GM12878 (cell line): Measurements from ENCODE around the gene SEPSECS. TPM values are rescaled to one million over a fixed set of nuclear protein-coding genes. Genes with fewer than 3 reads are reported as not detected.

Experiments
- ATAC-seq: fragments of 200-7000 bp; cut with Tn5 transposase; 3 replicates; pipeline ENCODE4 v1.9.1; 2020; ENCODE audit warnings: mild to moderate bottlenecking, moderate library complexity
- BruUV-seq: library from RNA; stranded (reverse); fragments of 400-500 nt; replicated peaks from 2 replicates; lab custom pipeline; 2021; lab: Mats Ljungman, UMichigan
- CTCF ChIA-PET: fragments of 300-600 bp; sonication (Branson Sonifier 250); formaldehyde crosslinking; extraction: SDS; loops from one replicate; lab custom pipeline; 2021; ENCODE audit warnings: inconsistent platforms; lab: Yijun Ruan, JAX
- POLR2A ChIA-PET: fragments of 350-600 bp; formaldehyde crosslinking; extraction: SDS; loops from one replicate; lab custom pipeline; 2021; ENCODE audit warnings: inconsistent platforms; lab: Charles Lee
- RAD21 ChIA-PET: fragments of 300-600 bp; sonication (Branson Sonifier 250); formaldehyde crosslinking; loops from one replicate; lab custom pipeline; 2023; ENCODE audit warnings: antibody characterized with exemption; ENCODE audit not compliant: unreplicated experiment; lab: Charles Lee
- SMC1A ChIA-PET: fragments of 300-600 bp; sonication (Branson Sonifier 250); formaldehyde crosslinking; loops from one replicate; lab custom pipeline; 2023; ENCODE audit not compliant: unreplicated experiment, uncharacterized antibody; lab: Charles Lee
- DNase-seq: peaks from one replicate; pipeline ENCODE4 v3.0.0-alpha.2; 2011; ENCODE audit warnings: low read depth, low spot score
- FAIRE-seq: peaks from 3 replicates; lab custom pipeline; 2011; peaks lifted over from hg19 to GRCh38; lab: Jason Lieb, UNC
- H2AFZ ChIP-seq: 2 replicates; pipeline ENCODE4 v1.6.0; 2011; ENCODE audit warnings: low read depth, low read length, control low read depth; ENCODE audit not compliant: control insufficient read depth
- H3K27ac ChIP-seq: 2 replicates; pipeline ENCODE4 v1.5.1; 2011; ENCODE audit warnings: control low read depth; ENCODE audit not compliant: control insufficient read depth, insufficient read depth
- H3K27me3 ChIP-seq, 2 experiments: replicated peaks in 1 of 2; 2 replicates each; pipeline versions ENCODE4 v1.6.0 to v1.6.1; 2011; ENCODE audit warnings: low read length in 1 of 2; ENCODE audit not compliant: control insufficient read depth in 2 of 2, insufficient read depth in 2 of 2
- H3K36me3 ChIP-seq, 2 experiments: 2 replicates each; pipeline ENCODE4 v1.5.1; 2011; ENCODE audit warnings: low read length in 1 of 2; ENCODE audit not compliant: control insufficient read depth in 2 of 2, insufficient read depth in 2 of 2
- H3K4me1 ChIP-seq: 2 replicates; pipeline ENCODE4 v1.6.1; 2011; ENCODE audit warnings: mild to moderate bottlenecking, low read length, moderate library complexity, mixed read lengths; ENCODE audit not compliant: control insufficient read depth, insufficient read depth
- H3K4me2 ChIP-seq: 2 replicates; pipeline ENCODE4 v1.6.0; 2011; ENCODE audit warnings: control low read depth; ENCODE audit not compliant: control insufficient read depth, insufficient read depth
- H3K4me3 ChIP-seq: fragments of 200-600 bp; sonication (generic); 2 replicates; pipeline ENCODE4 v1.5.1; 2016
- H3K79me2 ChIP-seq: 2 replicates; pipeline ENCODE4 v1.6.0; 2011; ENCODE audit warnings: low read length; ENCODE audit not compliant: control insufficient read depth, insufficient read depth
- H3K9ac ChIP-seq: 2 replicates; pipeline ENCODE4 v1.8.0; 2011; ENCODE audit warnings: low read length, control low read depth, mixed read lengths; ENCODE audit not compliant: control insufficient read depth, insufficient read depth
- H3K9me3 ChIP-seq: replicated peaks from 3 replicates; pipeline ENCODE4 v1.5.1; 2011; ENCODE audit warnings: mild to moderate bottlenecking, low read length; ENCODE audit not compliant: control insufficient read depth, insufficient read depth
- H4K20me1 ChIP-seq: 2 replicates; pipeline ENCODE4 v1.6.0; 2011; ENCODE audit not compliant: control insufficient read depth, insufficient read depth
- ATF7 ChIP-seq: fragments of 450-650 bp; IDR thresholded peaks from 2 replicates; pipeline ENCODE4 v1.6.1; 2016; ENCODE audit warnings: low read depth, mild to moderate bottlenecking
- ESRRA ChIP-seq: IDR thresholded peaks from 2 replicates; pipeline ENCODE4 v1.6.1; 2012; ENCODE audit warnings: mild to moderate bottlenecking, low read length, improper control_type of control experiment
- HDGF ChIP-seq: fragments of 450-650 bp; IDR thresholded peaks from 2 replicates; pipeline ENCODE4 v1.6.1; 2016; ENCODE audit warnings: antibody characterized with exemption
- MEF2A ChIP-seq: IDR thresholded peaks from 2 replicates; pipeline ENCODE4 v1.6.1; 2011; ENCODE audit warnings: low read depth, mild to moderate bottlenecking, low read length, moderate library complexity; ENCODE audit not compliant: insufficient read depth
- MTA2 ChIP-seq: fragments of 450-650 bp; IDR thresholded peaks from 2 replicates; pipeline ENCODE4 v1.6.1; 2016; ENCODE audit warnings: low read depth, mild to moderate bottlenecking, moderate library complexity
- RUNX3 ChIP-seq: IDR thresholded peaks from 2 replicates; pipeline ENCODE4 v1.6.1; 2012; ENCODE audit warnings: low read length, inconsistent platforms
- SIN3A ChIP-seq: IDR thresholded peaks from 2 replicates; pipeline ENCODE4 v1.6.1; 2012; ENCODE audit warnings: low read depth, low read length, improper control_type of control experiment
- TBL1XR1 ChIP-seq: IDR thresholded peaks from 2 replicates; pipeline ENCODE4 v1.6.1; 2012; ENCODE audit warnings: low read depth, low read length, improper control_type of control experiment
- TCF3 ChIP-seq: IDR thresholded peaks from 2 replicates; pipeline ENCODE4 v1.6.1; 2012; ENCODE audit warnings: low read depth, mild to moderate bottlenecking, low read length, borderline replicate concordance; ENCODE audit not compliant: insufficient read depth
- WGBS: methylation state at CpG from one replicate; pipeline ENCODE4 v1.1.6; 2016; ENCODE audit warnings: low lambda C conversion rate; ENCODE audit not compliant: insufficient replicate concordance, insufficient coverage; ENCODE audit errors: missing lambda C conversion rate; 5-methylcytosine and 5-hydroxymethylcytosine counted together
- in situ Hi-C: fragments of 300-500 bp; cut with MboI; formaldehyde crosslinking; loops from 9 replicates; pipeline ENCODE4 v1.14.3; 2018; ENCODE audit warnings: mixed read lengths
- intact Hi-C: fragments of 100-400 bp; cut with micrococcal nuclease; formaldehyde crosslinking; loops from one replicate; pipeline ENCODE4 v1.14.2; 2022; ENCODE audit not compliant: unreplicated experiment
- polyA plus RNA-seq, 11 experiments: library from polyadenylated mRNA; depleted of rRNA in 4 of 11; unstranded in 6 of 11; stranded (reverse) in 5 of 11; fragments of >200 nt; fragmentation: Nextera tagmentation in 4 of 11; fragmentation: Illumina TruSeq in 1 of 11; extraction: Ambion mirVana in 4 of 11; extraction: Trizol in 1 of 11; gene quantifications; 1 replicate in 1 of 11; 2 replicates in 10 of 11; pipeline versions ENCODE4 v1.2.1 to v1.2.3, GENCODE V29; 2011 to 2016; ENCODE audit warnings: inconsistent platforms in 2 of 11, missing spikeins in 2 of 11, low read depth in 1 of 11
- total RNA-seq, 4 experiments: library from RNA; depleted of rRNA in 3 of 4; stranded (reverse); fragments of >200 nt in 3 of 4; fragmentation: Illumina TruSeq in 1 of 4; extraction: Trizol in 1 of 4; gene quantifications; 2 replicates each; pipeline versions ENCODE4 v1.2.1 to v1.2.3, GENCODE V29; 2013 to 2021

SEPSECS gene
- total and polyA plus RNA-seq, 10 of the 15 experiments (the other 5 are each of a cell fraction or from before 2014, with no cell fraction given), result 2.8 to 15.8 (median 7.2) TPM

DNA sequence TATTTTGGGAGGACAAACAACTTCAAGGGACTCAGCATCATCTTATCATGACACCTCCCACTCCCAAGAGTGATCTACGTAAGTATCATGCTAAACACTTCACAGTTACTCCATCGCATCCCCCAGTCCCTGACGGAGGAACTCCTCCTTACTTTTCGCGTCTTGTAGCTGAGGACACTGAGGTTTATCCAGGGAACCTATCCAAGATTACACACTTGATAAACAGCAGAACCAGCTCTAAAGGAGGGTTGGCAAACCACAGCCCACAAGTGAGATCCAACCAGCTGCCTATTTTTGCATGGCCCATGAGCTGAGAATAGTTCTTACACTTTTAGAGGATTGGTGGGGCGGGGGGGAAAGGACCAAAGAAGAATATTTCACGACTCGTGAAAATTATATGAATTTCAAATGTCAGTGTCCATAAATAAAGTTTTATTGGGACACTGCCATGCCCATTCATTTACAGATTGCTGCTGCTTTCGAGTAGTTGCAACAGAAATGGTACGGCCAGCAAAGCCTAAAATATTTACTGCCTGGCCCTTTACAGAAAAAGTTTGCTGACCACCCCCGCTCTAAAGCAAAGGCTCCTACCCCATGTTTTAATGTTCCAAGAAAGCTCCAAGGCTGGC is 47.8 kb downstream of the SEPSECS start:
- 62% methylated on average over 11 of the region's 11 CpGs for WGBS
- ChIA-PET RAD21 (no interaction called here), POLR2A (no interaction called here), CTCF (no interaction called here), SMC1A (interaction anchor here (0.7 kb wide), 1 partner anchor 59 kb away, joined by 3 read pairs; no protein-coding TSS in a partner anchor)
- BruUV-seq, result no TSS peak
- H2AFZ ChIP-seq, result no peak overlapping the region
- H3K4me3 ChIP-seq, result no peak overlapping the region
- intact Hi-C loops (no loop called here), in situ Hi-C loops (no loop called here)
- no peak overlapping the region for H3K4me2 ChIP-seq
- ATAC-seq, result no peak
- TF ChIP-seq MTA2 (no peak), ATF7 (no peak), TBL1XR1 (no peak), ESRRA (no peak), SIN3A (no peak), HDGF (no peak), RUNX3 (no peak), TCF3 (no peak), MEF2A (no peak)
- DNase-seq, result no peak
- H3K79me2 ChIP-seq, result no peaks in the 10 kb centered on the region
- no peaks in the 10 kb centered on the region for H4K20me1 ChIP-seq
- no peak for FAIRE-seq
- H3K9ac ChIP-seq, result no peak overlapping the region
- H3K9me3 ChIP-seq, result no peaks in the 10 kb centered on the region
- no peak overlapping the region for H3K27ac ChIP-seq
- H3K4me1 ChIP-seq, result no peaks in the 10 kb centered on the region
- no peaks in the 10 kb centered on the region for H3K36me3 ChIP-seq
- no peaks in the 10 kb centered on the region for H3K27me3 ChIP-seq
